ENCODE measurements around the gene ATP8B1.

DNA sequence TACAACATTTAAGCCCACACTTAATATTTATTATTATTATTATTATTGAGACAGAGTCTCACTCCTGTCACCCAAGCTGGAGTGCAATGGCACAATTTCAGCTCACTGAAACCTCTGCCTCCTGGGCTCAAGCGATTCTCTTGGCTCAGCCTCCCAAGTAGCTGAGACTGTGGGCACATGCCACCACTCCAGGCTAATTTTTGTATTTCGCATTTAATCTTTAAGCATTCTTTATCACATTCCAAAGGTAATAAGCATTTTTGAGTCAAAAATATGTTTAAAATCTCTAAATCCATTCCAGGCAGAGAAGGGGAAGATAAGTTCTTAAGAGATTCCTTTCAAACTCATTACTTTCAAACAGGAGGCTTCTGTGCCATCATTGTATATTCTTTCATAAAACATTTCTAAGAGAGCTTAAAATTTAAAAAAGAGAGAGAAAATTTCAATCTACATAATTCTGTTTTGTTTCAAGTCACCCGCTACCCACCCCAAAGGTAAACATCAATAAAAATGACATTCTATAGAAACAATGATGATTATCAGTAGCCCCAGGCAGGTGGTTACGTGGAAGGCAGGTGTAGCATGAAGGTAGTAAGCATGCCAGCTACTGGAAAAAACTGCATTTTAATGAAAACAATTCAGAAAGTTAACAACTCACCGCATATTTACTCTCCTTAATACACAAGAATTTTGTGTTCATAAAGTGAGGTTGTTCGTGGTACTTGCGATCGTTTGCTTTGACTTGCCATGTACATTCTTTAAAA lies 97.1 kb downstream of the ATP8B1 start:
- TF ChIP-seq, protein P1, sequence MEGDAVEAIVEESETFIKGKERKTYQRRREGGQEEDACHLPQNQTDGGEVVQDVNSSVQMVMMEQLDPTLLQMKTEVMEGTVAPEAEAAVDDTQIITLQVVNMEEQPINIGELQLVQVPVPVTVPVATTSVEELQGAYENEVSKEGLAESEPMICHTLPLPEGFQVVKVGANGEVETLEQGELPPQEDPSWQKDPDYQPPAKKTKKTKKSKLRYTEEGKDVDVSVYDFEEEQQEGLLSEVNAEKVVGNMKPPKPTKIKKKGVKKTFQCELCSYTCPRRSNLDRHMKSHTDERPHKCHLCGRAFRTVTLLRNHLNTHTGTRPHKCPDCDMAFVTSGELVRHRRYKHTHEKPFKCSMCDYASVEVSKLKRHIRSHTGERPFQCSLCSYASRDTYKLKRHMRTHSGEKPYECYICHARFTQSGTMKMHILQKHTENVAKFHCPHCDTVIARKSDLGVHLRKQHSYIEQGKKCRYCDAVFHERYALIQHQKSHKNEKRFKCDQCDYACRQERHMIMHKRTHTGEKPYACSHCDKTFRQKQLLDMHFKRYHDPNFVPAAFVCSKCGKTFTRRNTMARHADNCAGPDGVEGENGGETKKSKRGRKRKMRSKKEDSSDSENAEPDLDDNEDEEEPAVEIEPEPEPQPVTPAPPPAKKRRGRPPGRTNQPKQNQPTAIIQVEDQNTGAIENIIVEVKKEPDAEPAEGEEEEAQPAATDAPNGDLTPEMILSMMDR (IDR thresholded peaks at IDR 0.05; ENCODE audit: borderline replicate concordance, extremely low read depth, low read length, poor library complexity, severe bottlenecking) = no peak
- no peak for TF ChIP-seq EZH2 (IDR thresholded peaks at IDR 0.05; ENCODE audit: borderline replicate concordance, low read depth, low read length, severe bottlenecking)

Data from DND-41 (cell line).